ENCODE results near the gene TMOD1.
"Not testable (repeated sequence)": the region's sequence is repeated elsewhere in the genome, so short reads cannot be mapped to it uniquely, and the experiment has no call there.

TMOD1 gene

DNA sequence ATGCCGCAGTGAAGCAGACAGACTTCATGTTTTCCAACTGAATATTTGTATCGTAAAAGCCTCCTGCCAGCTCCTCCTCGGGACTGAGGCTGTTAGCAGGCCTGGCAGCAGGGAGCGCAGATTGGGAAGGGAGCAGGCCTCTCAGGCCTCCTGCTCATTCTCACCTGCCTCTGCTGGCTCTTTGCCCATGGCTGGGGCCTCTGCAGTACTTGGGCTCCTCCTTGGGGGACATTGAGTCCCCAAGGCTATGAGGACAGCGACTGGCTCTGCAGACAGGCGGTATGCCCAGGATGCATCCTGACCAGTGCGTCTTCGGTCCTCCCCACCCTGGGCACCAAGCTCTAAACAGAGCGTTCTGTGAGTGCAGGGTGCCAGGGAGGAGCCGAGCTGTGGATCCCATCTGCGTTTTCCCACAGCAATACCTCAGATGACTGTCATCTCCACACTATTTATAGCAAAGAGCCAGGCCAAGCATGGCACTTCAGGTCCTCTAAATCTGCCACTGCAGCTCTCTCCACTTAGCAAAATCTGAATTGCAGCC is 93.0 kb downstream of the TMOD1 start:
- no peak for DNase-seq (ENCODE audit: low read depth in 2 of 2)

DNA sequence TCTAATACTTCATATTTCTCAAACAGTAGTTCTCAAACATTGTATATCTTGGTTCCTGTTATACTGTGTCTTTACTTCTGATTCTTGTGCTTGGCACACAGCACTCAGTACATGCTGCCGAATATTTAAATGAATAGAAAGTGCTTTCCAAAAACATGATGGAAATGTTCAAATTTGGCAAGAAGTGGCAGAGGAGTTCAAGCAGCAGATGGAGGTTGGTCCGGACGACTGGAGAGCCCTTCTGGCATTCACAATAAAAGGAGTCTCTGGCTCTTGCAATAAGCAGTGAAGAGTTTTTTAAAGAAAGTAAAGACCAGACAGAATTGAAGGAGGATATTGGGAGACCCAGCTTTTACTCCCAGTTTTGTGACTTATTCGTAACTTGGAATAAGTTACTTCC is 95.4 kb downstream of the TMOD1 start:
- DNase-seq (ENCODE audit: low read depth in 2 of 2), result no peak

DNA sequence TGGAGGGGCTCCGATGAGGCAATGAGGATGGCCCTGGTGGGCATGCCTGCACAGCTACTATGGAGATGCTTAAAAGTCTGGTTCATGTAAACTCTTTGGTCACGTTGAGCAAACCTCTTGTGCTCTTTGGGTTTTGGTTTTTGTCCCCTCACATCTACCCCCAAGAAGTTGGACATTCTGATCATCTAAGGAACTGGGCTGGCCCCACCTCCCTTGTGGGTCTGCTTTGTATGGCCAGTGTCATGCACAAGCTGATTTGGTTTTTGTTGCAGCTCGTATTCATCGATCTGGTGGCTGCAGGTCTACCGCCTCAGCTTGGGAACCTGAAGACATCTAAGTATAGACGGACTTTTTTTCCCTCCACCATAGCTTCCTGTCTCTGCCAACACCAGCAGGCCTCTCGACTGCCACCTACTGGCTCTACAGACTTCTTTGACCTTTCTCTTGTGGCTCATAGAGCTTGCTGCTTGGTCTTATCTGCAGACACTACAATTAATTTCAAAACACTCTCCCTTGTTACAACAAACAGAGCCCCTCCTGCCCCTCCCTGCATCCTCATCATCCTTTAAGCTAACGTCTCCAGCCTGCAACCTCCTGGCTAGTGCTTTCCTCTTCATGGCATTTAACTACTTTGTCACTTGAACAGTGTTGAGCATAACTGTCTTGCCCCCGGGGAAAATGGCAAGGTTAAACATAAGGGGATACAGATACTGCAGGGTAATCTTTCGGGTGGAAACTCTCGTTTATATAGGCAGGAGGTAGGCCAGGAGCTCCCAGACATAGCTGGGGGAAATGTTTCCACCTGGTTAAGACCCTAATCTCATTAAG is 97.2 kb downstream of the TMOD1 start:
- peak; percentile 37 to 47 for DNase-seq (ENCODE audit: low read depth in 2 of 2)

DNA sequence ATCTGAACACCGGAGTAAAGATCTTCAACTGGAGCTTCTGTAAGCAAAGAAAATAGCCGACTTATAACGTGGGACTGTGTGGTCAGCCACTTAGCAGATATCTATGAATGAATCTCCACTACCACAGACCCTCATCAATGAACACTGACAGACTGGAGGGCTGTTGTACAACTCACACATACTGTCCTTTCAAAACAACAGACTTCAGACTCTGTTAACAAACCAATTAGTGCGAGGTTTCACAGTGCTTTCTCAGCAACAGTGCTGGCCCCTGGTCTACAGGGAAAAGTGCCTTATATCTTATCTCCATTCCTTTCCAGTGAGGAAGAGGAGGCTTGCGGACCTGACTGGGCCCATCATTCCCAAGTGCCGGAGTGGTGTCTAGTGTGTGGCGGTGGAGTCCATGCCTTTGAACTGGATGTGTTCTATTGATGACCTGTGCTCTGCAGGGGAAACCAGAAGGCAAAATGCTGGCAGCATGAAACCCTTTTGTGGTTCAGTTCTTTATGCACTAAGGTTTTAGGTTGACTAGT is 97.9 kb downstream of the TMOD1 start:
- no peak for DNase-seq (ENCODE audit: low read depth in 2 of 2)

DNA sequence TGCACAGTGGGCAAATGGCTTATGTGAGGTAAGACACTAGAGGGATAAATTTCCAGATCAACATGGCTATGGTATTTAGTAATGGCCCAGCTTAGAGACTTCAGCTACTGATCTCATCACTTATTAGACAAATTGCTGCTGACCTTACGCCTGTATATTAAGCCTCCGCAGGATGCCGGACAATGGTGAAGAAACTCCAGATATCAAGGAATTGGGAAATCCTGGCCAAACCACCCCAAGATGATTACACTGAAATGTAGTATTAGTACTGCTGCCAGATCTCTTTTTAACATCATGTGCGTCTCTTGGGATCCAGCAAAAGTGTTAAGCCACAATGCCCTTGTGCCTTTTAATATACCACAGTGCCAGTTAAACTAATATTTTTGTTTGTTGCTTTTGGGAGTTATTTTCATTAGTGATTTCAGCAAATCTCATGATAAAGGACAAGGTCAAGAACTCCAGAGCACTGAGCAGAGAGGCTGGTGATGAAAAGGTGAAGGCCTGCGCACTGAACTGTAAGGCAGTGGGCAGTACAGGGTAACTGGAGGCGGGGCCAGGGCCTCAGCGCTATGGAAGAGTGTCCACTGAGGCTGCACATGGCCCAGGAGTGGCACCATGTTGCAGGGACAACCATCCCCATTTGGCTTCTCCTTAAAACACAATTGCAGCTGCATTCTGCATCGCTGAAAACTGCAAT is 99.2 kb downstream of the TMOD1 start:
- DNase-seq (ENCODE audit: low read depth in 2 of 2), result no peak

DNA sequence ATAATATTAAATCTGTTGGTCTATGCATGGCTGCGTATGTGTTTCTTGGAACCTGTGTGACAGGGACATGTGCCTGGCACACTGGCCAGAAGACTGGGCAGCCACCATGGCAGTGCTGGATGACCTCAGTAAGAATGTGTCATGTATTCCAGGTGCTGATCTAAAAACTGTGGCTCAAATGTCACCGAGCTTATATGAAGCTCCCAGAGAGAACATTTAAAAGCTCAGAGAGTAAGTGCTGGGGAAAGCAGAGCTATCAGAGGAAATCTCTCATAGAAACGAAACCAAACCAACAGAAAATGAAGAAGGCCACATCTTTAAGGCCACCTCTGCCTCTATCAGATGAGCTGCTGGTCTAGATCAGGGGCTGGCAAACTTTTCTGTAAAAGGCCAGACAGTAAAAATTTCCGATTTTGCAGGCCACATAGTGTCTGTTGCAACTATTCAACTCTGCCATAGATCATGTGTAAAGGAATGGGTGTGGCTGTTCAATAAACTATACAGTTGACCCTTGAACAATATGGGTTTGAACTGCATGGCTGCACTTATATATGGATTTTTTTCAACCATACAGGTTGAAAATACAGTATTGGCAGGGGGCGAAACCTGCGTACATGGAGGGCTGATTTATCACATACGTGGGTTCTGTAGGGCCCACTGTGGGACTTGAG is 99.9 kb downstream of the TMOD1 start:
- DNase-seq (ENCODE audit: low read depth in 2 of 2), result no peak

DNA sequence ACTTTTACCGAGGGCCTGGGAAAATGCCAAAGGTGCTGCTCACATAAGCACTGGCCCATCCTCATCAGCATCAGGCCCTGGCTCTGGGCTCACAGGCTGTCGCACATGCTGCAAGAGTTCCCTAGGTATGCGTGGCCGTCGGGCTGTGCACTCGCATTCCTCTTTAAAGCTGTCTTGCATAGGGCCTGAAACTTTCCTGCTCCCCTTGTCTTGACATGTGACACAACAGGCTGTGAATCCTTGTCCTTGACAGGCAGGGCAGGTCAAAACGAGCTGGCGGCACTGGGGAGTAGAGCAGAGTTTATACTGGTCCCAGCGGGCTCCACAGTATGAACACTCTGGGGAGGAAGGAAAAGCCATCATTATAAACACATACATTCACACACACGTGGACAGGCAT is 101.0 kb downstream of the TMOD1 start:
- DNase-seq (ENCODE audit: low read depth in 2 of 2), result no peak

DNA sequence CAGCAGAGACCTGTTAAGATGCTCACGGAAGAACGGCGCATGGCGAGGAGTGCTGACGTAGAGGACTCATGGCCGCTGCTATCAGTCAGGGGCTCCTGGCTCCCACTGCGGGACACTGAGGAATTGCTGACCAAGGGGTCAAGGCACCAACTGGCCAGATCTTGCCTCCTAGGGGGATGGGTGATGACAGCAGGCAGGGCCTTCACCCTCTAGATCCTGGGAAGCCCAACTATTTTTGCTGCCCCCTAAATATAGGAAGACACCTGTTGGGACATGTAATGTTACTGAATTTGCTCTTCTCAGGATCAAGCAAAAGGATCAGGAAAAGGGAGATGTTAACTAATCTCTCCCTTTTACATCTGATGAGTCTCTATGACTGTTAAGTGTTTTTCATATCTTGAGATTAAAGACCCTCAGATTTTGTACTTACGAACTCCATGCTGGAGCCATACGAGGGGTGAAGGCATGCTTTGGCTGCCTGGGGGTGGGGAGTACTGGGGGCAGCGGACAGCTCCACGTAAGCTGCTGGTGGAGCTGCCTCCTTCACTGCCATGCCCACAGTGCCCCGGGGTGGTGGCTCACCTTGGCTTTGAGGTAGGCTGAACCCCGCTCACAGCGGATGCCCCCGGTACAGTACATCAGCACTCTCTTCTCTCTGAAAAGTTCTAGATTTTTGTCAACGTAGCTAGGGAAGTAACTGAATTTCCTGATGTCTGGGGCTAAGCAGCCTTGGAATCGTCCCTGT is 103.6 kb downstream of the TMOD1 start:
- no peak for DNase-seq (ENCODE audit: low read depth in 2 of 2)

DNA sequence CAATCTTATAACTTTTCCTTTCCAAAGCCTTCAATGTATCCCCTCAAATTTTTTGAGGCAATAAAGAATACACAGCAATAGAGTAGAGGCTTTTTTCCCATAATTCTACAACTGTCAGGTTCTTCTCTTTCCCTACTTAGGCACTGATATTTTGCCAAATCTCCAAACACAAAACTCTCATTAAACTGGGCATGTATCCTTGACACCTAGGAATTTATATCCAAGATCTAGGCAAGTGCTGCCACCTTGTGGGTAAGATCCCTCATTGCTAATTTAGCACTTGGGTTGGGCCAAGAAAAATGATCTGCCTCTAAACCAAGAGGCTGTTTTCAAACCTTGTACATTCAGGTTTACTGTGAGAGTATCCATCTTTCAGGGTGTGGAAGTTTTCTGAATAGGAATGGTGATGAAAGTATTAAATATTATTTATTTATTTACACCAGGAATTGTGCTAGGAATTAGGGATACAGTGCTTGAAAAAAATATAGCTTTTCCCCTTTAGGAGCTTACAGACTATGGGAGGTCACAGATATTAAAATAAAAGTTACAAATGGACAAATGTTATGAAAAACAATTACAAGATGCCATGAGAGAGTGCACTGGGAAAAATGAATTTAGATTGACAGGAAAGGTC is 114.1 kb downstream of the TMOD1 start:
- peak in 1 of 2 donors; percentile 46 for DNase-seq (ENCODE audit: low read depth in 2 of 2)

DNA sequence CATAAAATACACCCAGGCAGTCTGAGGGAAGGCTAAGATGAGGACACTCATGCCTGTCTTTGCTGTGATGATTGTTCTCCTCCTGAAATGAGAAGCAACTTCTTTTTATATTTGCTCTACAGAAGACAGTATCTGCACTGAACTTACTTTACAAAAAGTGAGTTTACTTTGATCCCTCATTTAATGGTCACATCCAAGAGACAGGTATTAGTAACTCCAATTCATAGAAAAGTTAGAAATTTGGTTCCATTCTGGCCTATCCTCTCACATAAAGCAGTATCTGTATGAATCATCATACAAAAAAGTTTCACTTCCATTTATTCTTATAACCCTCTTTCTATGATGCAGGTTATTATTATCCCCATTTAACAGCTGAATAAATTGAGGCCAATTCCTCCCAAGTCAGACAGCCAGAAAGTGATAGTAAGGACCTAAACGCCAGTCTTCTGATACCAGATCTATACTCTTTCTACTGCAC is 116.5 kb downstream of the TMOD1 start:
- no peak for DNase-seq (ENCODE audit: low read depth in 2 of 2)

DNA sequence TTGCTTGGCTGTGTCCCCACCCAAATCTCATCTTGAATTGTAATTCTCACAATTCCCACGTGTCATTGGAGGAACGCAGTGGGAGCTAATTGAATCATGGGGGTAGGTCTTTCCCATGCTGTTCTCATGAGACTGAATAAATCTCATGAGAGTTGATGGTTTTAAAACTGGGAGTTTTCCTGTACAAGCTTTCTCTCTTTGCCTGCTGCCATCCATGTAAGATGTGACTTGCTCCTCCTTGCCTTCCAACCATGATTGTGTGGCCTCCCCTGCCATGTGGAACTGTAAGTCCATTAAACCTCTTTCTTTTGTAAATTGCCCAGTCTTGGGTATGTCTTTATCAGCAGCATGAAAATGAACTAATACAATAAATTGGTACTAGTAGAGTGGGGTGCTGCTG is 118.6 kb downstream of the TMOD1 start:
- DNase-seq (ENCODE audit: low read depth in 2 of 2), result not testable (repeated sequence)

DNA sequence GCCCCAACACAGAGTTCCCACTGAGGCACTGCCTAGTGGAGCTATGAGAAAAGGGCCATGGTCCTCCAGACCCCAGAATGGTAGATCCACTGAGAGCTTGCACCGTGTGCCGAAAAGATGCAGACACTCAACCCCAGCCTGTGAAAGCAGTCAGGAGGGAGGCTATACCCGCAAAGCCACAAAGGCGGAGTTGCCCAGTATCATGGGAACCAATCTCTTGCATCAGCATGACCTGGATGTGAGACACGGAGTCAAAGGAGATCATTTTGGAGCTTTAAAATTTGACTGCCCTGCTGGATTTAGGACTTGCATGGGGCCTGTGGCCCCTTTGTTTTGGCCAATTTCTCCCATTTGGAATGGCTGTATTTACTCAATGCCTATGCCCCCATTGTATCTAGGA is 121.0 kb downstream of the TMOD1 start:
- not testable (repeated sequence) for DNase-seq (ENCODE audit: low read depth in 2 of 2)

DNA sequence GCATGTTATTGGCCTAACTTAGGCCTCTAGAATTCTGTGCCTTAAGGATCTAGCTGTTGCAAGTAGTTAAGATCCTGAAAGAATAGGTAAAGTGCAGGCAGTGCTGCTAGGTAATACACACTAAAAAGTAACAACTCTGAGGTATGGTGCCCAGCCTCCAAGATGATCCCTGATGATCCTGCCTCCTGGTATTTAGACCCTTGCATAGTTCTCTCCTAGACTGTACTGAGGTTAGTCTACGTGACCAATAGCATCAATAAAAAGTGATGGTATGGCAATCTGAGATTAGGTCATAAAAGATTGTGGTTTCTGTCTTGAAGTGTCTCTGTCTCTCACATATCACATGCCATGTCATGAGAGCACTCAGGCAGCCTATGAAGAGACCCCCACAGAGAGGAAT is 122.5 kb downstream of the TMOD1 start:
- DNase-seq (ENCODE audit: low read depth in 2 of 2), result no peak

DNA sequence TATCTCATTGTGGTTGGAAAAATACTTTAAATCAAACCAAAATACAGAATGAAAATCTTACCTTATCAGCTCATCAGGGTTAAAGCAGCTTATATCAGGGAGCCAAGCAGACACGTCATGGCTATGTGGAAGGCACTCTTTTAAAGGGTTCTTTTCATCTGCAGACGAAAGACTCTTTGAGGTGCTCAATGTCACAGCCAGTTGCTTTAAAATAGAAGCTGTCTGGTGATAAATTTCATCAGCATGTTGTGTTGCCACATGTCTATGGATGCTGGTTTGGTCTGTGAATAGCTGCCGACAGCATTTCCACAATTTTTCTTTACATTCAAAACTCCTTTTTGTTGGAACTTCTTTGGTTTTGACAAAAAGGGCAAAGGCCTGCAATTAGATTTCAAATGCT is 124.2 kb downstream of the TMOD1 start:
- DNase-seq (ENCODE audit: low read depth in 2 of 2), result no peak

DNA sequence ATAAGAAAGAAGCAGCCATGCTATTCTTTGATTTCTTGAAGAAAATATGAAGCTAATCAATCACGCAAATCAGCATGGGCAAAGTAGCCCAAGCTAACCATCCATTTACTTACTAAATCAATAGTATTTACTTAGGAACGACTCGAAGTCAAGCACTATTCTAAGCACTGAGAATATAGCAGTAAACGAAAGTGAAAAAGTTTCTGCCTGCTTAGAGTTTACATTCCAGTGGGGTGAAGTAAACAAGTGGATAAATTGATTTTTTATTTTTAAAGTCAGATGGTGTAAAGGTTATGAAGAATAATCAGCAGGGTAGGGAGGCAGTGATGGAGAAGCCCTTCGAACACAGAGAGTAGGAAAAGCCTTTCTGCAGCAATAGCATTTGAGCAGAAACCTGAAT is 126.2 kb downstream of the TMOD1 start:
- DNase-seq (ENCODE audit: low read depth in 2 of 2), result no peak

DNA sequence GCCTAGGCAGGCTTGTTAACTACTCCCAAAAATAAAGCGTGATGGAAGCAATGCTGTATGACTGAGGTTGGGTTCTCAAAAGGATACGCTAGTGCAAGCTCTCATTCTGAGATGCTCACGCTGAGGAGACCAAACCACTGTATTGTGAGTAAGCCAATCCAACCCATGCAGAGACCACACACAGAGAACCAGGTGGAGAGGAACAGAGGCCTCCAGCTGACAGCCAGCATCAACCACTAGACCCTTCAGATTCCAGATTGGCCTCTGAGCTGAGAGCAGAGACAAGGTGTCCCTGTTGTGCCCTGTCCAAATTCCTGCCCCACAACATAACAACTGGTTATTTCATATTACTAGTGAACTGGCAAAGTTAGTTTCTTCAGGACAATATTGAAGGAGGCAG is 127.2 kb downstream of the TMOD1 start:
- DNase-seq (ENCODE audit: low read depth in 2 of 2), result no peak

DNA sequence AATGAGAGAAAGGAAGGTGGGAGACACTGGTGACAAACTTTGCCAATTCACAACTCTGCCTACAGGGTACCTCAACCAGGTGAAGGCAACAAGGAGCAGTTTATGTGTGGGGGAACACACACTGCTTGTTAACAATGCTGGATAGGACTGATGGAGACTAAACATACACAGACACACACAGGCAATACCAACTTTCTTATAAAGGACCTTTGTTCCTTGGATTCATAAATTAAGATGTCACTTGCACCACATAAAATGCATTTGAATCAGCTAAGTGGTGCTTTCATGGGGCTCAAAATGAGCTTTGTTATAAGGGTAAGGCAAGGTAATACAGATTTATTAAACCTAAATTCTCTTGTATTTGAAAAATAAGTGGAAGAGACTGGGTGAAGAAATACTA is 127.7 kb downstream of the TMOD1 start:
- DNase-seq (ENCODE audit: low read depth in 2 of 2), result no peak

DNA sequence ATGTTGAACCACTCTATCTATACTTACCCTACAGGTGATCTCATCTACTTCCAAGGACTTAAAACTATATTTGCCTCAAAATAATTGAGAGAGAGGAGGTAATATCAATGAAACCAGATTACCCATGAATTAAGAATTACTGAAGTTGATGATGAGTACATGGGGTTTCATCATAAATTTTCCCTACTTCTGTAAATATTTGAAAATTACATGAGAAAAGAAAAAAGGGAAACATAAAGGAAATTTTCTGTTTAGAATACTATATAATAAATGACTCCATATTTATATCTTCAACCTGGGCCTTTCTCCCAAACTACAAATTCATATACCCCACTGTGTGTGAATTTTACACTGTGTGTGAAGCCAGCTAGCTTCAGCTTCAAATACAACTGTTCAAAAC is 129.1 kb downstream of the TMOD1 start:
- DNase-seq (ENCODE audit: low read depth in 2 of 2), result no peak

DNA sequence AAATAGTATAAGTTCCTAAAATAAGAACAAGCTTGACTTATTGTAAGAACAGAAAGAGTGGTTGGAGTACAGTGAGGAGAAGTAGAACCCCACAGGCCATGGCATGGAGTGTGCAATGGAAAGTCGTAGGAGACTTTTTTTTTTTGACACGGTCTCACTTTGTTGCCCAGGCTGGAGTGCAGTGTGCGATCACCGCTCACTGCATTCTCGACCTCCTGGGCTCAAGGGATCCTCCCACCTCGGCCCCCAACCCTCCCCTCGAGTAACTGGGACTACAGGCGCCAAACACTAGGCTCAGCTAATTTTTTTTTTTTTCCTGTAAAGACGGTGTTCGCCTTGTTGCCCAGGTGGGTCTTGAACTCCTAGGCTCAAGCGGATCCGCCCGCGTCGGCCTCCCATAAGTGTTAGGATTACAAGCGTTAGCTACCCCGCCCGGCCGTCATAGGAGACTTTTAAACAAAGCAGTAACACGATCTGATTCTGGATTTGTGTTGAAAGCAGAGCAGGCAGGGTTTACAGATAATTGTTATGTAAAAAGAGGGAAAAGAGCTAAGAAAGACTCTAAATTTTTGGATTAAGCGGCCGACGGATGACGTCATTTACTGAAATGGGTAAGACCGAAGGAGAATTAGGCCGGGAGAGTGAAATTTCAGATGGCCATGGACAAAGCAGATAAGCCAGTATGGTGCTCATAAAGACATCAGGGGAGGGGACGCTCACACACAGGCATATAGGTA is 130.9 kb downstream of the TMOD1 start:
- DNase-seq (ENCODE audit: low read depth in 2 of 2), result no peak
